HL-60 (cell line): ENCODE data around the gene BRMS1L.
"Not testable (repeated sequence)": the region's sequence is repeated elsewhere in the genome, so short reads cannot be mapped to it uniquely, and the experiment has no call there.

ENCODE experiments used
- DNase-seq, 2 experiments: peaks; one replicate each; pipeline ENCODE4 v3.0.0-alpha.2; 2010 to 2020; ENCODE audit warnings: low read depth in 1 of 2, low spot score in 1 of 2
- H3K27ac ChIP-seq: fragments of 250-450 bp; sonication (Bioruptor Pico); replicated peaks from 2 replicates; pipeline ENCODE4 v1.5.1; 2020; ENCODE audit warnings: mild to moderate bottlenecking, moderate library complexity
- H3K27me3 ChIP-seq: fragments of 250-450 bp; sonication (Bioruptor Pico); 2 replicates; pipeline ENCODE4 v1.5.1; 2021; ENCODE audit warnings: mild to moderate bottlenecking, moderate library complexity; ENCODE audit not compliant: insufficient read depth, poor library complexity, severe bottlenecking
- H3K4me3 ChIP-seq: replicated peaks from 2 replicates; pipeline ENCODE4 v1.5.1; 2011; ENCODE audit warnings: mild to moderate bottlenecking, control low read depth, low read length; ENCODE audit not compliant: insufficient read depth
- CTCF ChIP-seq: IDR thresholded peaks from one replicate; pipeline ENCODE4 v1.5.1; 2011; ENCODE audit warnings: low read length, control low read depth, inconsistent platforms; ENCODE audit not compliant: insufficient read depth
- GABPA ChIP-seq: IDR thresholded peaks from 2 replicates; pipeline ENCODE4 v1.6.1; 2012; ENCODE audit warnings: low read depth
- POLR2AphosphoS5 ChIP-seq: IDR thresholded peaks from 2 replicates; pipeline ENCODE4 v1.6.1; 2012; ENCODE audit warnings: low read depth
- REST ChIP-seq: IDR thresholded peaks from 2 replicates; pipeline ENCODE4 v1.6.1; 2012; ENCODE audit warnings: low read depth; ENCODE audit not compliant: insufficient replicate concordance
- SPI1 ChIP-seq: IDR thresholded peaks from 2 replicates; pipeline ENCODE4 v1.6.1; 2012; ENCODE audit warnings: low read depth, mild to moderate bottlenecking, borderline replicate concordance
- long read RNA-seq: library from polyadenylated mRNA; unstranded; transcript quantifications from one replicate; pipeline ENCODE4 v2.0.0, GENCODE V29; 2020

Gene BRMS1L
- long read RNA-seq, partial matches to known transcripts, result 0 of 7 reads
- long read RNA-seq, other reads (novel, unspliced or antisense), result 2 of 7 reads

- no peak for TF ChIP-seq SPI1
- peak; percentile 89 for TF ChIP-seq POLR2AphosphoS5
- no peak for TF ChIP-seq GABPA
- TF ChIP-seq CTCF, result no peak
- peak; percentile 55 for TF ChIP-seq REST
- DNase-seq, result peak; percentile 95 to 99
- peak within 1 kb of the TSS; percentile 89 for H3K27ac ChIP-seq
- no peaks in the 10 kb centered on the region for H3K27me3 ChIP-seq
- H3K4me3 ChIP-seq, result peak within 1 kb of the TSS; percentile 98
Measured at GRCh38 chr14:35826218-35826951, at the start of gene BRMS1L. BRMS1L (plus strand) TSS chr14:35826338; CDS start chr14:35826517, 179 bp downstream.

- Histone ChIP-seq H3K4me3 (no peak overlapping the region), H3K27me3 (no peaks in the 10 kb centered on the region), H3K27ac (no peak overlapping the region)
- no peak for DNase-seq
- no peak for TF ChIP-seq REST
- no peak for TF ChIP-seq GABPA
- TF ChIP-seq POLR2AphosphoS5, result no peak
- TF ChIP-seq SPI1, result no peak
- no peak for TF ChIP-seq CTCF
Measured at GRCh38 chr14:35776823-35777222, 49.3 kb upstream of the BRMS1L start.

GRCh38 chr14:35777550-35777949, 48.6 kb upstream of the BRMS1L start:
- DNase-seq, H3K4me3 ChIP-seq, H3K27ac ChIP-seq, H3K27me3 ChIP-seq: not testable (repeated sequence)

- no peak for TF ChIP-seq POLR2AphosphoS5
- TF ChIP-seq SPI1, result no peak
- no peak for TF ChIP-seq REST
- no peak for TF ChIP-seq CTCF
- no peak for TF ChIP-seq GABPA
- Histone ChIP-seq H3K27ac (no peak overlapping the region), H3K4me3 (no peak overlapping the region), H3K27me3 (no peaks in the 10 kb centered on the region)
- DNase-seq, result no peak
Measured at GRCh38 chr14:35779368-35779767, 46.8 kb upstream of the BRMS1L start.
